Smooth muscle cell (in vitro differentiated cells): ENCODE results near the gene USP54. TPM values are rescaled to one million over a fixed set of nuclear protein-coding genes. Genes with fewer than 3 reads are reported as not detected.

Source experiments
- DNase-seq: peaks from one replicate; lab custom pipeline; 2025; ENCODE audit not compliant: unreplicated experiment; lab: John Stamatoyannopoulos, UW
- H2AFZ ChIP-seq: fragments of 200-600 bp; sonication (generic); 2 replicates; pipeline ENCODE4 v1.6.0; 2016; ENCODE audit warnings: antibody characterized with exemption, low read depth, mild to moderate bottlenecking
- H3F3A ChIP-seq: fragments of 200-600 bp; sonication (generic); 2 replicates; pipeline ENCODE4 v1.6.0; 2017; ENCODE audit warnings: antibody characterized with exemption, low read depth
- H3K27ac ChIP-seq: fragments of 200-600 bp; sonication (generic); 2 replicates; pipeline ENCODE4 v1.5.1; 2016; ENCODE audit warnings: low read depth, mild to moderate bottlenecking
- H3K27me3 ChIP-seq: fragments of 200-600 bp; sonication (generic); 2 replicates; pipeline ENCODE4 v1.6.1; 2016; ENCODE audit warnings: low read depth, mild to moderate bottlenecking
- H3K36me3 ChIP-seq: fragments of 200-600 bp; sonication (generic); 2 replicates; pipeline ENCODE4 v1.5.1; 2016; ENCODE audit warnings: low read depth
- H3K4me1 ChIP-seq: fragments of 200-600 bp; sonication (generic); 2 replicates; pipeline ENCODE4 v1.5.1; 2016; ENCODE audit warnings: low read depth
- H3K4me2 ChIP-seq: fragments of 200-600 bp; sonication (generic); 2 replicates; pipeline ENCODE4 v1.6.0; 2016; ENCODE audit warnings: mild to moderate bottlenecking
- H3K4me3 ChIP-seq: fragments of 200-600 bp; sonication (generic); 2 replicates; pipeline ENCODE4 v1.5.1; 2016; ENCODE audit warnings: mild to moderate bottlenecking
- H3K79me2 ChIP-seq: fragments of 200-600 bp; sonication (generic); 2 replicates; pipeline ENCODE4 v1.6.0; 2016; ENCODE audit warnings: low read depth, mild to moderate bottlenecking
- H3K9ac ChIP-seq: fragments of 200-600 bp; sonication (generic); 2 replicates; pipeline ENCODE4 v1.6.0; 2016; ENCODE audit warnings: low read depth
- H3K9me3 ChIP-seq: fragments of 200-600 bp; sonication (generic); replicated peaks from 2 replicates; pipeline ENCODE4 v1.5.1; 2016; ENCODE audit warnings: low read depth
- H4K20me1 ChIP-seq: fragments of 200-600 bp; sonication (generic); 2 replicates; pipeline ENCODE4 v1.6.0; 2016; ENCODE audit warnings: low read depth
- WGBS: methylation state at CpG from one replicate; pipeline ENCODE4 v1.1.7; 2016; ENCODE audit warnings: low lambda C conversion rate; 5-methylcytosine and 5-hydroxymethylcytosine counted together
- polyA plus RNA-seq: library from polyadenylated mRNA; unstranded; fragments of >200 nt; fragmentation: Nextera tagmentation; extraction: Ambion mirVana; gene quantifications from 2 replicates; pipeline ENCODE4 v1.2.1, GENCODE V29; 2016
- total RNA-seq: library from RNA; depleted of rRNA; stranded (reverse); fragments of >200 nt; gene quantifications from 2 replicates; pipeline ENCODE4 v1.2.3, GENCODE V29; 2014
- TF ChIP-seq, protein P1 (sequence below): fragments of 200-600 bp; sonication (generic); IDR thresholded peaks from 2 replicates; pipeline ENCODE4 v1.5.1; 2017; ENCODE audit warnings: borderline replicate concordance, mild to moderate bottlenecking, antibody characterized with exemption; ENCODE audit not compliant: insufficient read depth, poor library complexity, severe bottlenecking

The USP54 gene
- total and polyA plus RNA-seq, 2 experiments from 2014 or later, result 3.1 to 8.2 TPM

DNA sequence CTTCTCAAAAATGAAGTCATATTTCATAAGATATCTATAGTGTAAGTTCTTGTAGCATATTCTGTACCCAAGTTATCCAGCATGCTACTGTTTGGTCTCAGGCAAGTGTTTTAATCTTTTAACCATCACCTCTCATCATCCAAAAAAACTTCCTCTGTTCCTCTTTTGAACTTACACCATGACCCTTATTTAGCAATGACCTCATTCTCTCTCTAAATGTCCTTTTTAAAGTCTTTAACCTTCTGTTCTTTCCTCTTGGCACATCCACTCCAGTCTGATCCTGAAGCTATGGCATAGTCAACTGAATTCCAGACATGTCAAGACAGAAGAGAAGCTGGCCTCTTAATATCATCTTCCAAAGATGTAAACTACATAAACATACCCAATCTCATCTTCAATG lies 121.6 kb downstream of the USP54 start:
- H3K4me3 ChIP-seq, result no peak overlapping the region
- H3K4me1 ChIP-seq, result no peaks in the 10 kb centered on the region
- H3F3A ChIP-seq, result no peaks in the 10 kb centered on the region
- no peak overlapping the region for H3K27ac ChIP-seq
- no peak overlapping the region for H2AFZ ChIP-seq
- no peaks in the 10 kb centered on the region for H4K20me1 ChIP-seq
- no peaks in the 10 kb centered on the region for H3K79me2 ChIP-seq
- H3K4me2 ChIP-seq, result no peak overlapping the region
- TF ChIP-seq, protein P1, sequence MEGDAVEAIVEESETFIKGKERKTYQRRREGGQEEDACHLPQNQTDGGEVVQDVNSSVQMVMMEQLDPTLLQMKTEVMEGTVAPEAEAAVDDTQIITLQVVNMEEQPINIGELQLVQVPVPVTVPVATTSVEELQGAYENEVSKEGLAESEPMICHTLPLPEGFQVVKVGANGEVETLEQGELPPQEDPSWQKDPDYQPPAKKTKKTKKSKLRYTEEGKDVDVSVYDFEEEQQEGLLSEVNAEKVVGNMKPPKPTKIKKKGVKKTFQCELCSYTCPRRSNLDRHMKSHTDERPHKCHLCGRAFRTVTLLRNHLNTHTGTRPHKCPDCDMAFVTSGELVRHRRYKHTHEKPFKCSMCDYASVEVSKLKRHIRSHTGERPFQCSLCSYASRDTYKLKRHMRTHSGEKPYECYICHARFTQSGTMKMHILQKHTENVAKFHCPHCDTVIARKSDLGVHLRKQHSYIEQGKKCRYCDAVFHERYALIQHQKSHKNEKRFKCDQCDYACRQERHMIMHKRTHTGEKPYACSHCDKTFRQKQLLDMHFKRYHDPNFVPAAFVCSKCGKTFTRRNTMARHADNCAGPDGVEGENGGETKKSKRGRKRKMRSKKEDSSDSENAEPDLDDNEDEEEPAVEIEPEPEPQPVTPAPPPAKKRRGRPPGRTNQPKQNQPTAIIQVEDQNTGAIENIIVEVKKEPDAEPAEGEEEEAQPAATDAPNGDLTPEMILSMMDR, result no peak
- H3K36me3 ChIP-seq, result peaks cover 32% of the 10 kb centered on the region
- H3K27me3 ChIP-seq, result no peaks in the 10 kb centered on the region
- no peak overlapping the region for H3K9ac ChIP-seq
- no peak for DNase-seq
- H3K9me3 ChIP-seq, result no peaks in the 10 kb centered on the region

DNA sequence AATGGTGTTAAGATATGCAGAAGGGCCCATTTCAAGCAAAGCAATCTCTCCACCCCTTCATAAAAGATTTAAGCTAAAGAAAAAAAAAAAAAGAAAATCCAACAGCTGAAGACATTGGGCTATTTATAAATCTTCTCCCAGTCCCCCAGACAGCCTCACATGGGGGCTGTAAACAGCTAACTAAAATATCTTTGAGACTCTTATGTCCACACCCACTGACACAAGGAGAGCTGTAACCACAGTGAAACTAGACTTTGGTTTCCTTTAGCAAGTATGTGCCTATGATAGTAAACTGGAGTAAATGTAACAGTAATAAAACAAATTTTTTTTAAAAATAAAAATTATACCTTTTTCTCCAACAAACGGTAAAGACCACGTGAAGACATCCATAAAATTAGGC lies 123.9 kb downstream of the USP54 start:
- Histone ChIP-seq H3K4me3 (no peak overlapping the region), H3F3A (no peaks in the 10 kb centered on the region), H3K27ac (no peak overlapping the region), H2AFZ (no peak overlapping the region), H3K27me3 (no peaks in the 10 kb centered on the region), H3K36me3 (peaks cover 35% of the 10 kb centered on the region), H4K20me1 (no peaks in the 10 kb centered on the region), H3K9ac (no peak overlapping the region), H3K4me1 (no peaks in the 10 kb centered on the region), H3K79me2 (no peaks in the 10 kb centered on the region), H3K4me2 (no peak overlapping the region), H3K9me3 (no peaks in the 10 kb centered on the region)
- TF ChIP-seq, protein P1, result no peak
- no peak for DNase-seq
- WGBS, result 100% methylated on average over 2 of the region's 2 CpGs

DNA sequence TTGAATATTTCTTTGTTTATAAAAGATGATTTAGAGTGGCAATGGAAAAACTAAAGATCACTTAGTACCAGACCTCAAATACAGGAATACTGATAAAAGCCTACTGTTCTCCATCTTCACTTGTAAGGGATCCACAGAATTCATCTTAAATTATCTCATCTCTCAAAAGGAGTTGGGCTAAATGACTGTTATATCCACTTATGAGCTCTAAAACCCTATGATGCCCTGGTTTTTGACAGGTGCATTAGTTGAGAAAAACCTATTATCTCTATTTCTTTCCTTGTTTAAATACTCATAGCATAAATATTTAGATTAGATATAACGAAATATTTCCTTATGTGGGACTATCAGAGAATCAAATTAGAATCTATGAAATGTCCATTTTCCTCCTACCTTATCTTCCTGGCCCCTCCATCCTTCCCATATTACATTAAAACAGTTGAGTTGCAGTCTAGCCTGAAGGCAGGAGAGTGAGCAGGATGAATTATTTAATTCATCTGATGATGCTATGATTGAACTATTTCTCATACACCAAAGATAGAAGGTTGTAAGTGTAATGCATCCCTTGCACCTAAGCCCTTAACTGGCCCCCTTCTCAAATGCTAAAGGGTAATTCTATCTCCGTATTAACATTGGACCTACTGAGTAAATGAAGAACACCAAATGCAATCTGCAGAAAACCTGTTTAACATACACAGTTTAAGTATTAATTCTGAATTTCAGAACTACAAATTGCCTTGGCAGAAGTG lies 125.0 kb downstream of the USP54 start:
- H3K4me3 ChIP-seq, result no peak overlapping the region
- H3K4me1 ChIP-seq, result no peaks in the 10 kb centered on the region
- no peaks in the 10 kb centered on the region for H3F3A ChIP-seq
- no peak overlapping the region for H3K27ac ChIP-seq
- no peaks in the 10 kb centered on the region for H3K9me3 ChIP-seq
- H3K36me3 ChIP-seq, result peaks cover 26% of the 10 kb centered on the region
- no peaks in the 10 kb centered on the region for H3K27me3 ChIP-seq
- no peaks in the 10 kb centered on the region for H3K79me2 ChIP-seq
- WGBS, result 98% methylated on average over 2 of the region's 2 CpGs
- H3K9ac ChIP-seq, result no peak overlapping the region
- H2AFZ ChIP-seq, result no peak overlapping the region
- H3K4me2 ChIP-seq, result no peak overlapping the region
- no peaks in the 10 kb centered on the region for H4K20me1 ChIP-seq
- TF ChIP-seq, protein P1, result no peak
- DNase-seq, result no peak

DNA sequence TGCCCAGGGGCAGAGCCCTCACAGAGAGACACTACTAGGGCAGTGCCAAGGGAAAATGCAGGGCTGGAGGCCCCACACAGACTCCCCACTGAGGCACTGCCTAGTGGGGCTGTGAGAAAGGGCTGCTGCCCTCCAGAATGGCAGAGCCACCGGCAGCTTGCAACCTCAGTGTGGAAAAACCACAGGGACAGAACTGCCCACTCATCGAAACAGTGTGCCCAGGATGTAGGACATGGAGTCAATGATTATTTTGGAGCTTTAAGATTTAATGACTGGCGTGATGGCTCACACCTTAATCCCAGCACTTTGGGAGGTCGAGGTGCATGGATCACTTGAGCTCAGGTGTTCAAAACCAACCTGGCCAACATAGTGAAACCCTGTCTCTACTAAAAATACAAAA lies 130.2 kb downstream of the USP54 start:
- Histone ChIP-seq H4K20me1 (no peaks in the 10 kb centered on the region), H3K9ac (no peak overlapping the region), H3K27me3 (no peaks in the 10 kb centered on the region), H3K27ac (no peak overlapping the region), H2AFZ (no peak overlapping the region), H3K79me2 (no peaks in the 10 kb centered on the region), H3K4me1 (no peaks in the 10 kb centered on the region), H3K4me2 (no peak overlapping the region), H3K9me3 (no peaks in the 10 kb centered on the region), H3F3A (no peaks in the 10 kb centered on the region), H3K36me3 (peaks cover 8% of the 10 kb centered on the region), H3K4me3 (no peak overlapping the region)
- TF ChIP-seq, protein P1, result no peak
- DNase-seq, result no peak
- WGBS, result 98% methylated on average over 4 of the region's 4 CpGs
